ENCODE data around the gene DRC3.

DRC3 gene

GRCh38 chr17:18019838-18020154 lies 47.1 kb downstream of the DRC3 start:
- no peak overlapping the region for H3K4me3 ChIP-seq (ENCODE audit: low read depth, low read length)
- TF ChIP-seq CTCF (IDR thresholded peaks at IDR 0.05; ENCODE audit: low read depth, low read length), result no peak

- no peak for TF ChIP-seq CTCF (IDR thresholded peaks at IDR 0.05; ENCODE audit: low read depth, low read length)
- no peak overlapping the region for H3K4me3 ChIP-seq (ENCODE audit: low read depth, low read length)
Observed at GRCh38 chr17:18020971-18021370, 48.3 kb downstream of the DRC3 start.

- TF ChIP-seq CTCF (IDR thresholded peaks at IDR 0.05; ENCODE audit: low read depth, low read length), result no peak
- no peak overlapping the region for H3K4me3 ChIP-seq (ENCODE audit: low read depth, low read length)
Observed at GRCh38 chr17:18021372-18021771, 48.7 kb downstream of the DRC3 start.

- no peak overlapping the region for H3K4me3 ChIP-seq (ENCODE audit: low read depth, low read length)
Observed at GRCh38 chr17:18025241-18025944, 52.7 kb downstream of the DRC3 start.

DNA sequence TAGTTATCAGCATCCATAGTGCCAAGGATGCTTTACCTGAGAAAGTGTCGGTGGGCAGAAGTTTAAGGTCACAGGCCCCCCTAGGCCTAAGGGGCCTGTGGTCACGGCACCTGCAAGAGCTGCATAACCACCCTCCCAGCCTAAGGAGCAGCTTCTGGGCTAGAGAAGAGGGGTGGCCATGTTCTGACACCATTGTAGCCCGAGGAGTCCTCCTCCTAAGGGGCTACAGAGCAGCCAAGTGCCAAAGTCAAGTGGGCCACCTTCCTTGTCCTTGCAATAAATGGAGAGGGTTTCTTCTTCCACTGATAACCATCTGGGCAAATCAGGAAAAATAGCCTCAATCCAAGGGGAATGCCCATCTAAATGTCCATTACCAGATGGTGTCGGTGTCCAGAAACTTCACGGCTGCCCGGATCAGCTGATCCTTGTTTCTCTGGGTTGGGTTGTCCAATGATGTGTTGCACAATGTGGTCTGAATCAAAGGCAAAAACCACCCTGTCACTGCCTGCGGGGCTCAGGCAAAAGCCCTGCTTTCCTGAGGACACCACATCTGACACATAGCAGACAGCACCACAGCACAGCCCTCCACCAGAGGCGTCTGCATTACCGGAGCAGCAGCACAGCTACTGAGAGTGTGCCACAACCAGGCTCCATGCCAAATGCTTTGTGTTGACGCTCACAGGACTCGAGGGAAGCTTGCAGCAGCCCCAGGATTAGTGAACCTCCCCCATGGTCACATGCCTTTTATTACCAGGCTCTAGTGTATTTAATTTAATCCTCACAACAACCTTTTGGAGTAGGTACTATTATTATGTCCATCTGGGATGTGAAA lies 53.5 kb downstream of the DRC3 start:
- H3K4me3 ChIP-seq (ENCODE audit: low read depth, low read length), result no peak overlapping the region
- no peak for TF ChIP-seq CTCF (IDR thresholded peaks at IDR 0.05; ENCODE audit: low read depth, low read length)

More at GRCh38 chr17:18025241-18025944, 52.7 kb downstream of the DRC3 start:
- TF ChIP-seq CTCF (IDR thresholded peaks at IDR 0.05; ENCODE audit: low read depth, low read length), result no peak

GRCh38 chr17:18027280-18027679 lies 54.6 kb downstream of the DRC3 start:
- no peak for TF ChIP-seq CTCF (IDR thresholded peaks at IDR 0.05; ENCODE audit: low read depth, low read length)
- no peak overlapping the region for H3K4me3 ChIP-seq (ENCODE audit: low read depth, low read length)
